Skeletal muscle satellite cell (primary cell): ENCODE measurements around the gene HSFX2.
"Not testable (repeated sequence)": the region's sequence is repeated elsewhere in the genome, so short reads cannot be mapped to it uniquely, and the experiment has no call there.

Source experiments
- H3K27me3 ChIP-seq: 2 replicates; pipeline ENCODE4 v1.7.0; 2013; ENCODE audit warnings: low read length; ENCODE audit not compliant: control insufficient read depth, insufficient read depth
- H3K36me3 ChIP-seq: 2 replicates; pipeline ENCODE4 v1.7.0; 2013; ENCODE audit warnings: mild to moderate bottlenecking, control low read depth, low read length; ENCODE audit not compliant: insufficient read depth
- H3K4me1 ChIP-seq: 2 replicates; pipeline ENCODE4 v1.7.0; 2013; ENCODE audit warnings: low read length; ENCODE audit not compliant: control insufficient read depth, insufficient read depth
- H3K4me2 ChIP-seq: 2 replicates; pipeline ENCODE4 v1.7.0; 2013; ENCODE audit warnings: mild to moderate bottlenecking, low read length
- H3K4me3 ChIP-seq: 2 replicates; pipeline ENCODE4 v1.7.0; 2013; ENCODE audit warnings: low read length
- H3K9ac ChIP-seq: 2 replicates; pipeline ENCODE4 v1.7.0; 2013; ENCODE audit warnings: mild to moderate bottlenecking, low read depth, low read length, moderate library complexity
- H3K9me3 ChIP-seq: replicated peaks from 2 replicates; pipeline ENCODE4 v1.7.0; 2013; ENCODE audit warnings: mild to moderate bottlenecking, control low read depth, low read length

HSFX2 gene

DNA sequence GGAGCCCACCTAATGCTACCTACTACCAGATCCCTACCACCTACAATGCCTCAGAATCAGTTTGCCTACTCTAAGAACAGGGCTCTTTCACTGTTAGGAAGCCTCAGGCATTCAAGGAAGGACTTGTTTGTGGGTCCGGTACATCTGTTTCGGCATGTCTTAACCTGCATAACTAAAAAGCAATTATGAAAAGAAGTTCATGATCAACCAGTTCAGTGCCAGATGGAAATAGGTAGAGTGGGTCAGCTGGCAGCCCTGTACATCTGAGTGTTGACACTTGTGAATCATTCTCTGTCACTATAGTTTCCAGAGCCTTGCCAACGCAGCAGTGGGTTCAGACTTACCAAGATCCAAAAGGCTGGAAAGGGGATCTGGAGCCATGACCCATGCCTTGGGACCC, 33.2 kb upstream of the HSFX2 start:
- Histone ChIP-seq H3K27me3 (no peaks in the 10 kb centered on the region), H3K4me1 (peaks cover 8% of the 10 kb centered on the region), H3K9me3 (no peaks in the 10 kb centered on the region), H3K36me3 (peaks cover 3% of the 10 kb centered on the region), H3K4me2 (no peak overlapping the region), H3K4me3 (no peak overlapping the region), H3K9ac (no peak overlapping the region)

DNA sequence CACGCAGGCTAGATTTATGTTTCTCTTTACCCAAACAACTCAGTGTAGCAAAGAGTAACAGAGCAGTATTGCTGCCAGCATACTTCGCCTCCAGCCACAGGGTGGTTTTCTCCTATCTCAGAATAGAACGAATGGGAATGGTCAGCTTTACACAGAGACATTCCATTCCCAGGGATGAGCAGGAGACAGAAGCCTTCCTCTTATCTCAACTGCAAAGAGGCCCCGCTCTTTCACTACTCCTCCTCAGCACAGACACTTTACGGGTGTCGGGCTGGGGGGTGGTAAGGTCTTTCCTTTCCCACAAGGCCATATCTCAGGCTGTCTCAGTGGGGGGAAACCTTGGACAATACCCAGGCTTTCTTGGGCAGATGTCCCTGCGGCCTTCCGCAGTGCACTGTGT, 31.7 kb upstream of the HSFX2 start:
- H3K9me3 ChIP-seq, H3K36me3 ChIP-seq, H3K27me3 ChIP-seq, H3K4me3 ChIP-seq, H3K4me1 ChIP-seq, H3K4me2 ChIP-seq, H3K9ac ChIP-seq: not testable (repeated sequence)

DNA sequence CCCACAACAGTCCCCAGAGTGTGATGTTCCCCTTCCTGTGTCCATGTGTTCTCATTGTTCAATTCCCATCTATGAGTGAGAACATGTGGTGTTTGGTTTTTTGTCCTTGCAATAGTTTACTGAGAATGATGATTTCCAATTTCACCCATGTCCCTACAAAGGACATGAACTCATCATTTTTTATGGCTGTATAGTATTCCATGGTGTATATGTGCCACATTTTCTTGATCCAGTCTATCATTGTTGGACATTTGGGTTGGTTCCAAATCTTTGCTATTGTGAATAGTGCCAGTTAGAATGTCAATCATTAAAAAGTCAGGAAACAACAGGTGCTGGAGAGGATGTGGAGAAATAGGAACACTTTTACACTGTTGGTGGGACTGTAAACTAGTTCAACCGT, 24.5 kb upstream of the HSFX2 start:
- H3K4me1 ChIP-seq, H3K9me3 ChIP-seq, H3K4me2 ChIP-seq, H3K9ac ChIP-seq, H3K36me3 ChIP-seq, H3K4me3 ChIP-seq, H3K27me3 ChIP-seq: not testable (repeated sequence)

DNA sequence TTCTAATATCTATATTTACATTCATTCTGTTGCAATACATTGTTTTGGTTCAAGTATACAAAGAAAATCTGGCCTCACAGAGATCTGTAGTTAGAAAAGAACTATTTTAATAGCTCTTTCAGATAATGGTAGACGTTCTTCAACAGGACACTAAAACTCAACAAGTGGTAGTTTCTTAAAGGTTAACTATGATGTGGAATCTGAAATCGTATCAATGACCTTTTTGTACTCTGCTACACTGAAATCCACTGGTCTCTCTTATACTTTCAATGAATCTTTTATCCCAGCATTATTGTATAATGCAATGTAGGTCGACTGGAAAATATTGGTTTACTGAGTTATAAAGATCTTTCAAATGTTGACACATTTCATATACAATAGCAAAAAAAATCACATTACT, 23.8 kb upstream of the HSFX2 start:
- Histone ChIP-seq H3K9me3 (no peaks in the 10 kb centered on the region), H3K27me3 (no peaks in the 10 kb centered on the region), H3K9ac (no peak overlapping the region), H3K4me2 (no peak overlapping the region), H3K36me3 (no peaks in the 10 kb centered on the region), H3K4me3 (no peak overlapping the region), H3K4me1 (no peaks in the 10 kb centered on the region)

DNA sequence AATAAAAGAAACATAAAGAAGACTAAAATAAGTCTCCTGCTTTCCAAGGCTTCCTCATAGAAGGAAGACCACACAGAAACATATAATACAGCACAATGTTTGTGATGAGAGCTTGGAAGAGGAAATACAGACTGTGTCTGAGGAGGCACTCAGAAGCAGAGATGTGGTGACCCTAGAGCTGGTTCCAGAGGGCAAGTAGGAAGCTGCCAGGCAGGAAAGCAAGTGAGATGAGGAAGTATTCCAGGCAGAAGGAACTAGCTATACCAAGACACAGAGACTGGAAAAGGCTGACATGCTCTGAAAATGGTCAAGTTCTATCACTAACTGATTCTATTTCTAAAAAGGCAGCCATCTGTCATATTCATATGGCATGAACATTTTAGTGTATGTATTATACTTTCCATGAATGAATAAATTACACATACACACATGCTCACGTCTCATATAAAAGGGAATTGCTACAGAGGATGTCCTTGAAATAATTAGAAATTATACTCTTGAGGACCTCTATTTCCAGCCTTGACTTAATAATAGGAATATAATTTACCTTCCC, 16.6 kb upstream of the HSFX2 start:
- Histone ChIP-seq H3K27me3 (no peaks in the 10 kb centered on the region), H3K36me3 (no peaks in the 10 kb centered on the region), H3K9ac (no peak overlapping the region), H3K4me3 (no peak overlapping the region), H3K4me2 (no peak overlapping the region), H3K4me1 (no peaks in the 10 kb centered on the region), H3K9me3 (no peaks in the 10 kb centered on the region)

DNA sequence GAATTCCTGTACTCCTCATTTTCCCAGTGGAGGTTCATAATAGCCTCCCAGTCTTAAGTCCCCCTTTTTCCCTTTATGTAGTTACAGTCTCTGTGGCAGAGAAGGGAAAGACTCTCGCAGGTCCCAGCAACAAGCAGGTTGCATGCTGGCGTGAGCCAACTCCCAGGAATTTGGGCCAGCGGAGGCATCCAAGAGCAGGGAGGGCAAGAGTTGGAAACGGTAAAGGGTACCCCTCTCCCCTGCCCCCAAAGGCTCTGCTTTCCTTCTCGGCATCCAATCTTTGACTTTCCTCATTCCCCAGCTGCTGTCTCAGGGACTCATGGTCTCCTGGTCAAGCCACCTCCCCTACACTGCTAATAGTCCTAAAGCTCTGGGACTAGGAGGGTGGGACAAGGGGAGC, 15.4 kb upstream of the HSFX2 start:
- H3K4me2 ChIP-seq: no peak overlapping the region
- no peaks in the 10 kb centered on the region for H3K9me3 ChIP-seq
- no peak overlapping the region for H3K4me3 ChIP-seq
- H3K9ac ChIP-seq: no peak overlapping the region
- H3K4me1 ChIP-seq: no peaks in the 10 kb centered on the region
- H3K27me3 ChIP-seq: no peaks in the 10 kb centered on the region
- H3K36me3 ChIP-seq: peaks cover 4% of the 10 kb centered on the region

DNA sequence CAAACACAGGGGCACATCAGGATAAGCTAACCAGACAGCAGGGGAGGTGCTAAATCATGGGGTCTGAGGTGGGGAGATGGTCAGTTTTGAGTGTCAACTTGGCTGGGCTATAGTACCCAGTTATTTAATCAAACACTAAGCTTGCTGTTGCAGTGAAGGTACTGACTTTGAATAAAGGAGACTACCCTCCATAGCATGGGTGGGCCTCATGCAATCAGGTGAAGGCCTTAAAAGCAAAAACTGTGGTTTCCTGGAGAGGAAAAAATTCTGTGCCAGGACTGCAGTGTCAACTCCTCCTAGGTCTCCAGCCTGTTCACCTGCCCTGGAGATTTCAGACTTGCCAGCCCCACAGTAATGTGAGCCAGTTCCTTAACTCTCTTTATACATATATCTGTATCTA, 12.6 kb upstream of the HSFX2 start:
- H3K9ac ChIP-seq: no peak overlapping the region
- no peak overlapping the region for H3K4me2 ChIP-seq
- H3K36me3 ChIP-seq: peaks cover 4% of the 10 kb centered on the region
- H3K4me3 ChIP-seq: no peak overlapping the region
- H3K9me3 ChIP-seq: no peaks in the 10 kb centered on the region
- no peaks in the 10 kb centered on the region for H3K27me3 ChIP-seq
- H3K4me1 ChIP-seq: no peaks in the 10 kb centered on the region

DNA sequence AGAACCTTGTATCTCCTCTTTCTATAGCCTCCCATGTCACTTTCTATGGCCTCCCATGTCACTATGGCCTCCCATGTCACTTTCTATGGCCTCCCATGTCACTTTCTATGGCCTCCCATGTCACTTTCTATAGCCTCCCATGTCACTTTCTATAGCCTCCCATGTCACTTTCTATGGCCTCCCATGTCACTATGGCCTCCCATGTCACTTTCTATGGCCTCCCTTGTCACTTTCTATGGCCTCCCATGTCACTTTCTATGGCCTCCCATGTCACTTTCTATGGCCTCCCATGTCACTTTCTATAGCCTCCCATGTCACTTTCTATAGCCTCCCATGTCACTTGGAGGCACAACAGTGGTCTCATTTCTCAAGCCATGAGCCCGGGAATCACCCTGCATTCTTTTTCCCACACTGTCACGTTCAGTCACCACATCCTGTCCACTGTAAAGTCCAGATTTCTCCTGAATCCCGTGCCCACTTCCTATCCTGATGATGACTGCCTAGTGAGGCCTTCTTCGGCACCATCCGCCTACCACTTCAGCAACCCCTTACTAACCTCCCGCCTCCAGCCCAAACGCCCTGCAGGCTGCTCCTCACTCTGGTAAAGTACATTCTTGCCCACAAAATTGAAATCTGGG, 10.3 kb upstream of the HSFX2 start:
- not testable (repeated sequence) for H3K9ac ChIP-seq, H3K4me1 ChIP-seq, H3K9me3 ChIP-seq, H3K36me3 ChIP-seq, H3K27me3 ChIP-seq, H3K4me3 ChIP-seq, H3K4me2 ChIP-seq

DNA sequence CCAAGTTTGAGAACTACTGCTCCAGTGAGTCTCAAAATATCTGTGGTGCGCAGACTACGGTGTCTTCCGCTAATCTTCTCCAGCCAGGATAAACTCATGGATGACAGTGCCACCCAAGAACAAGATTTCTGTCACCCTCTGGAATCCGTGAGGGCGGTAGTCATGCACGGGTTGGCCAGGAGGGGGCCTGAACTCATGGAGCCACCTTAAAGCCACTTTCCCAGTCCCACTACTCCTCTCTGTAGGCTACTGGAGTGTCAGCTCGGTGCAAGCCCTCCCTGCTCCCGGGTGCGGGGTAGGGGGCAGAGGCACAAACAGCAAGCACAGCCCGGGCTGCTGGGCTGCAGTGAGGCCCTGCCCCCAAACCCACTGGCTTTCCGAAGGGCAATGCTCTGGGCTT, 3.5 kb upstream of the HSFX2 start:
- not testable (repeated sequence) for H3K27me3 ChIP-seq

DNA sequence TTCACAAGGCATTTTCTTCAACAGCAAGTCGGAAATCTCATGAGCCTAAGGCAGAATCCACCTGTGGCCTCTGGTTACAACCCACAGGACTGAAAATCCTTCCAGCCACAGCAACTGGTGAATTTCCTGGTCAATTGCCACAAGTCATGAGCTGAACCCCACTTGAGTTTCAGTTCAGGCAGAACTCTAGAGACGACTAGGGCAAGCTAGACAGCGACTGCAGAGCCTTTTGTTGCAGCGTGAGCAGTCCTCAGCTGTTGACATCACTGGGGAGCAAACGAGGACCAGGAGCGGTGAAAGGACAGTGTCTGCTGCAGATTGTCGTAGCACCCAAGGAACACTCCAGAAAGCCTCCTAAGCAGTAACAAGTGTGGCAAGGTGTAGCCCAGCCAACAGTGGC, 829 bp upstream of the HSFX2 start:
- not testable (repeated sequence) for H3K27me3 ChIP-seq, H3K4me3 ChIP-seq, H3K9me3 ChIP-seq, H3K9ac ChIP-seq, H3K4me1 ChIP-seq, H3K4me2 ChIP-seq, H3K36me3 ChIP-seq

More for the DNA sequence above, 3.5 kb upstream of the HSFX2 start:
- H3K36me3 ChIP-seq, H3K9ac ChIP-seq, H3K4me1 ChIP-seq, H3K4me2 ChIP-seq, H3K9me3 ChIP-seq, H3K4me3 ChIP-seq: not testable (repeated sequence)

DNA sequence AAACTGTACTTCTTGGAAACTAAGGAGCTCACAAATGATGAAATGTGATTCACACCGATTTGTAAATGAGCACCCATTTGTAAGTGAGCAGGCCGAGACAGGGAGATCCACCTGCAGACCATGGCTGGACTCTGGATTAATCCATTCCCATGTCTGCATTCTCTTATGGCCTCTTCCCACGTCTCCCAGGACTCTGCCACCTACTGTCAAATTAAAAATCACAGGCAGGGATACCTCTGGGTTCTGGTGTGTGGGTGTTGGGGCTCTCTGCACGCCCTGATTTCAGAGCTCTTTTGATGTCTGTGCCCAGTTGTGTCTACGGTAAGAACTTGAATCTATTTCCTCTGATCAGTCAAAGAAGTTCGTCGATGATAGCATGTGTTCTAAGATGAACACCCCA, 4.1 kb downstream of the HSFX2 start:
- H3K4me1 ChIP-seq, H3K9ac ChIP-seq, H3K9me3 ChIP-seq, H3K36me3 ChIP-seq, H3K4me3 ChIP-seq, H3K4me2 ChIP-seq, H3K27me3 ChIP-seq: not testable (repeated sequence)

DNA sequence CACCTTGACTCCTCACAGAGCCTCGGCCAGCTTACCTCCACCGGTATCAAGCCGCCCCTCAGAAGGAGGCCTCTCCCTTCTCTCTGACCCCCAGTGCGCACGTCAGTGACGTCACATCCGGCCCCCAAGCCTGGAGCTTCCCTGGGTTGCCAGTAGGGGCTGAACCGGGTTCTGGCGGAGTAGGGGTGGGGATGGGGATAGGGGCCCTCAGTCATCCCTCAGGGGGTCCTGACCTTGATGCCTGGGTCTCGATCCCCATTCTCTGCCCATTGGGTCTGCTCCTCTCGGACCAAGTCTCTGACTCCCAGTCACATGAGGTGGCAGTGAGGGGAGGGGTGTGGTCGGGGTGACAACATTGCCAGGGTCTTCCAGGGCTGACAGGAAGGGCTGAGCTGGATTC, 7.8 kb downstream of the HSFX2 start, which contains the start of gene MAGEA9B:
MAGEA9B (minus strand) TSS at position 101 of the 400 bp plus-strand sequence. CDS start 4,280 bp downstream, outside the sequence.
- H3K4me3 ChIP-seq, H3K9me3 ChIP-seq, H3K9ac ChIP-seq, H3K4me2 ChIP-seq, H3K4me1 ChIP-seq, H3K27me3 ChIP-seq, H3K36me3 ChIP-seq: not testable (repeated sequence)
